Measurements from ENCODE around the gene GMPPA.

DNA sequence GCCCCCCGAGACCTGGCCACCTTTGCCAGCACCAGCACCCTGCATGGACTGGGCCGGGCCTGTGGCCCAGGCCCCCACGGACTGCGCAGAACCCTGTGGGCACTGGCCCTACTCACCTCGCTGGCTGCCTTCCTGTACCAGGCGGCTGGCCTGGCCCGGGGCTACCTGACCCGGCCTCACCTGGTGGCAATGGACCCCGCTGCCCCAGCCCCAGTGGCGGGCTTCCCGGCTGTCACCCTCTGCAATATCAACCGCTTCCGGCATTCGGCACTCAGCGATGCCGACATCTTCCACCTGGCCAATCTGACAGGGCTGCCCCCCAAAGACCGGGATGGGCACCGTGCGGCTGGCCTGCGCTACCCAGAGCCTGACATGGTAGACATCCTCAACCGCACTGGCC, 16.1 kb downstream of the GMPPA start:
- TF ChIP-seq, protein P1, sequence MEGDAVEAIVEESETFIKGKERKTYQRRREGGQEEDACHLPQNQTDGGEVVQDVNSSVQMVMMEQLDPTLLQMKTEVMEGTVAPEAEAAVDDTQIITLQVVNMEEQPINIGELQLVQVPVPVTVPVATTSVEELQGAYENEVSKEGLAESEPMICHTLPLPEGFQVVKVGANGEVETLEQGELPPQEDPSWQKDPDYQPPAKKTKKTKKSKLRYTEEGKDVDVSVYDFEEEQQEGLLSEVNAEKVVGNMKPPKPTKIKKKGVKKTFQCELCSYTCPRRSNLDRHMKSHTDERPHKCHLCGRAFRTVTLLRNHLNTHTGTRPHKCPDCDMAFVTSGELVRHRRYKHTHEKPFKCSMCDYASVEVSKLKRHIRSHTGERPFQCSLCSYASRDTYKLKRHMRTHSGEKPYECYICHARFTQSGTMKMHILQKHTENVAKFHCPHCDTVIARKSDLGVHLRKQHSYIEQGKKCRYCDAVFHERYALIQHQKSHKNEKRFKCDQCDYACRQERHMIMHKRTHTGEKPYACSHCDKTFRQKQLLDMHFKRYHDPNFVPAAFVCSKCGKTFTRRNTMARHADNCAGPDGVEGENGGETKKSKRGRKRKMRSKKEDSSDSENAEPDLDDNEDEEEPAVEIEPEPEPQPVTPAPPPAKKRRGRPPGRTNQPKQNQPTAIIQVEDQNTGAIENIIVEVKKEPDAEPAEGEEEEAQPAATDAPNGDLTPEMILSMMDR (conservative IDR thresholded peaks at IDR 0.05 in 1 of 2, IDR thresholded peaks at IDR 0.05 in 1 of 2; ENCODE audit: low read depth in 1 of 2, low read length in 2 of 2) = no peak
- TF ChIP-seq EZH2 (IDR thresholded peaks at IDR 0.05; ENCODE audit: low read length, missing control alignments) = no peak

All from fibroblast of lung (primary cell).